K562 (cell line): ENCODE data around the gene PHF19. TPM values are rescaled to one million over a fixed set of nuclear protein-coding genes. Genes with fewer than 3 reads are reported as not detected.

Experiments used
- JUN ChIP-seq, 2 experiments: sonication (generic) in 1 of 2; formaldehyde crosslinking in 1 of 2; IDR thresholded peaks; 2 replicates each; pipeline versions ENCODE4 v1.6.1 to v1.8.0; 2012 to 2022; ENCODE audit warnings: borderline replicate concordance in 2 of 2, mild to moderate bottlenecking in 2 of 2, improper control_type of control experiment in 1 of 2, low read depth in 1 of 2, low read length in 1 of 2, missing genetic modification reagents in 1 of 2
- JUND ChIP-seq, 2 experiments: IDR thresholded peaks; 2 replicates in 1 of 2; 3 replicates in 1 of 2; pipeline ENCODE4 v1.6.1; 2011; ENCODE audit warnings: borderline replicate concordance in 2 of 2, low read depth in 2 of 2, low read length in 2 of 2, improper control_type of control experiment in 1 of 2, missing biosample characterization in 1 of 2, missing genetic modification characterization in 1 of 2, missing genetic modification reagents in 1 of 2
- KDM2B ChIP-seq: fragments of 250-450 bp; sonication (Bioruptor Pico); IDR thresholded peaks from 2 replicates; pipeline ENCODE4 v1.8.0; 2021; ENCODE audit warnings: mild to moderate bottlenecking, moderate library complexity
- NEUROD1 ChIP-seq: fragments of 150-350 bp; IDR thresholded peaks from 2 replicates; pipeline ENCODE4 v1.6.1; 2014; ENCODE audit warnings: borderline replicate concordance, low read length, low read depth; ENCODE audit not compliant: partially characterized antibody
- PCBP2 ChIP-seq: fragments of 200-400 bp; formaldehyde crosslinking; IDR thresholded peaks from 2 replicates; pipeline ENCODE4 v1.6.1; 2018; ENCODE audit warnings: low read length, low read depth, mild to moderate bottlenecking, moderate library complexity; ENCODE audit not compliant: poor library complexity, severe bottlenecking
- POLR2AphosphoS5 ChIP-seq: IDR thresholded peaks from 2 replicates; pipeline ENCODE4 v1.6.1; 2011; ENCODE audit warnings: mild to moderate bottlenecking, low read depth, low read length, moderate library complexity; ENCODE audit not compliant: control insufficient read depth, insufficient read depth
- RBM25 ChIP-seq: fragments of 200-400 bp; formaldehyde crosslinking; IDR thresholded peaks from 2 replicates; pipeline ENCODE4 v1.6.1; 2018; ENCODE audit warnings: low read length, low read depth, moderate library complexity; ENCODE audit not compliant: severe bottlenecking
- RCOR1 ChIP-seq, 2 experiments: IDR thresholded peaks; 2 replicates each; pipeline ENCODE4 v1.6.1; 2012; ENCODE audit warnings: low read depth in 2 of 2, low read length in 2 of 2, borderline replicate concordance in 1 of 2, improper control_type of control experiment in 1 of 2
- SMARCE1 ChIP-seq: fragments of 450-650 bp; IDR thresholded peaks from 2 replicates; pipeline ENCODE4 v1.7.1; 2016; ENCODE audit warnings: mild to moderate bottlenecking
- STAT5B ChIP-seq: fragments of 250-450 bp; sonication (Bioruptor Pico); IDR thresholded peaks from 2 replicates; pipeline ENCODE4 v1.8.0; 2021; ENCODE audit warnings: mild to moderate bottlenecking, inconsistent platforms
- ZFP30 ChIP-seq: fragments of 250-450 bp; sonication (Bioruptor Pico); IDR thresholded peaks from 2 replicates; pipeline ENCODE4 v1.8.0; 2022; ENCODE audit warnings: moderate library complexity, mild to moderate bottlenecking, inconsistent platforms, borderline replicate concordance
- ZNF253 ChIP-seq: fragments of 250-450 bp; sonication (Bioruptor Pico); conservative IDR thresholded peaks from 2 replicates; pipeline ENCODE4 v1.6.1; 2021; ENCODE audit warnings: mild to moderate bottlenecking
- polyA plus RNA-seq, 8 experiments: library from polyadenylated mRNA; depleted of rRNA in 4 of 8; stranded (reverse) in 5 of 8; unstranded in 3 of 8; fragments of >200 nt; fragmentation: Nextera tagmentation in 2 of 8; fragmentation: Illumina TruSeq in 1 of 8; extraction: Ambion mirVana in 2 of 8; extraction: Trizol in 1 of 8; gene quantifications; 2 replicates each; pipeline versions ENCODE4 v1.2.1 to v1.2.3, GENCODE V29; 2011 to 2014; ENCODE audit warnings: inconsistent platforms in 1 of 8, missing spikeins in 1 of 8
- total RNA-seq, 7 experiments: library from RNA; depleted of rRNA in 6 of 7; stranded (reverse); fragments of >200 nt in 6 of 7; fragmentation: Illumina TruSeq in 2 of 7; extraction: Trizol in 2 of 7; gene quantifications; 2 replicates each; pipeline versions ENCODE4 v1.2.1 to v1.2.3, GENCODE V29; 2011 to 2021; ENCODE audit warnings: low replicate concordance in 1 of 7
- TF ChIP-seq, protein P1 (sequence below): IDR thresholded peaks from 3 replicates; pipeline ENCODE4 v1.6.1; 2011; ENCODE audit warnings: borderline replicate concordance, mild to moderate bottlenecking; ENCODE audit not compliant: insufficient read length, insufficient read depth
- TF ChIP-seq, protein P2 (sequence below): sonication (generic); formaldehyde crosslinking; IDR thresholded peaks from 2 replicates; pipeline ENCODE4 v1.8.1; 2023; ENCODE audit warnings: mild to moderate bottlenecking, missing genetic modification reagents
- TF ChIP-seq, protein P3 (sequence below), 2 experiments: IDR thresholded peaks in 1 of 2; conservative IDR thresholded peaks in 1 of 2; 2 replicates each; pipeline ENCODE4 v1.6.1; 2016; ENCODE audit warnings: low read depth in 2 of 2, mild to moderate bottlenecking in 1 of 2, missing compliant biosample characterization in 1 of 2, missing genetic modification characterization in 1 of 2, moderate library complexity in 1 of 2

Gene PHF19
- total and polyA plus RNA-seq, 9 of the 15 experiments (the other 6 are each of a cell fraction or from before 2014, with no cell fraction given) = 95.8 to 403 (median 255) TPM

DNA sequence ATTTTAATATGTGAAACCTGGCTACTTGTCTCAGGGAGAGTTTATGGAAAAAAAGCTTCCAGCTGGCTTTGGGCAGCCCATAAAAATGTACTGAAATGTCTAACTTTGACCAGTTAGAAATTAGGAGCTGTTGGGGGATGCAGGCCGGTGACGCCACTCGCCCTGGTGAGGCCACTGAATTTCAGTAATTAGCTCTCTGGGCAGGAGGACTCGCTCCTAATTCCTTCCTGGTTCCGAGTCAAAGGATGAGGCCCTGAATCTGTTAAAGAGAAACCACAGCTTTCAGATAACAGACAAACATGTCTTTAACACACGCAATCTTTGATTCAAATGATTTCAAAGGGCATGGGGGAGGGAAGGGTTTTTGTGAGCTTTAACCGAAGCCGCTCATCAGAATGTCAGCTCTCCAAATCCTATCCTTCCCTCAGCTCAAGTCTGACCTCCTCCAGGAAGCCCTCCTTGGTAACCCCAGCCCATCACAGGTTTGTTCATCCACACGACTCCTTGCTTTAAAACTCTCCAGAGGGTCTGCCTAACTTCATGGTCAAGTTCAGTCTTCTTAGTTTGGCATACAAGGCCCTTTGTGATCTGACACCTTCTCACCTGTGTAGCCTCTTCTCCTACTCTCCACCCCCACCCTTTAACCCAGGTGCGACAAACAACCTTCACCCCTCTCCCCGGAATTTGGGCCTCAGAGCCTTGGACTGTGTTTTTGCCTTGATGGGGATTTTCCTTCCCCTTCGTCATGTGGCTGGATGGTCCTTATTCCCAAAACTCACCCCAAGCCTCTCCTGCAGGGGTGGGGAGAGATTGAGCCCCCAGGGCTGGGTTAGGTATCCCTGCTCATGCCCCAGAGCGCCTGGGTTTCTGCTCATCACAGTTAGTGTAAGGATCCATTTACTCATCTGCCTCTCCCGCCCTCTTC, 13.6 kb upstream of the PHF19 start (continued):
- TF ChIP-seq, protein P1, sequence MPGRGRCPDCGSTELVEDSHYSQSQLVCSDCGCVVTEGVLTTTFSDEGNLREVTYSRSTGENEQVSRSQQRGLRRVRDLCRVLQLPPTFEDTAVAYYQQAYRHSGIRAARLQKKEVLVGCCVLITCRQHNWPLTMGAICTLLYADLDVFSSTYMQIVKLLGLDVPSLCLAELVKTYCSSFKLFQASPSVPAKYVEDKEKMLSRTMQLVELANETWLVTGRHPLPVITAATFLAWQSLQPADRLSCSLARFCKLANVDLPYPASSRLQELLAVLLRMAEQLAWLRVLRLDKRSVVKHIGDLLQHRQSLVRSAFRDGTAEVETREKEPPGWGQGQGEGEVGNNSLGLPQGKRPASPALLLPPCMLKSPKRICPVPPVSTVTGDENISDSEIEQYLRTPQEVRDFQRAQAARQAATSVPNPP = no peak
- no peak for TF ChIP-seq ZNF253 (CRISPR knock-in tag)
- 0 out of 2 replicates have a peak, but pooled peaks have one; percentile 57 for TF ChIP-seq KDM2B (CRISPR knock-in tag)
- TF ChIP-seq RBM25 = peak; percentile 80
- TF ChIP-seq PCBP2 = no peak
- TF ChIP-seq, protein P2, sequence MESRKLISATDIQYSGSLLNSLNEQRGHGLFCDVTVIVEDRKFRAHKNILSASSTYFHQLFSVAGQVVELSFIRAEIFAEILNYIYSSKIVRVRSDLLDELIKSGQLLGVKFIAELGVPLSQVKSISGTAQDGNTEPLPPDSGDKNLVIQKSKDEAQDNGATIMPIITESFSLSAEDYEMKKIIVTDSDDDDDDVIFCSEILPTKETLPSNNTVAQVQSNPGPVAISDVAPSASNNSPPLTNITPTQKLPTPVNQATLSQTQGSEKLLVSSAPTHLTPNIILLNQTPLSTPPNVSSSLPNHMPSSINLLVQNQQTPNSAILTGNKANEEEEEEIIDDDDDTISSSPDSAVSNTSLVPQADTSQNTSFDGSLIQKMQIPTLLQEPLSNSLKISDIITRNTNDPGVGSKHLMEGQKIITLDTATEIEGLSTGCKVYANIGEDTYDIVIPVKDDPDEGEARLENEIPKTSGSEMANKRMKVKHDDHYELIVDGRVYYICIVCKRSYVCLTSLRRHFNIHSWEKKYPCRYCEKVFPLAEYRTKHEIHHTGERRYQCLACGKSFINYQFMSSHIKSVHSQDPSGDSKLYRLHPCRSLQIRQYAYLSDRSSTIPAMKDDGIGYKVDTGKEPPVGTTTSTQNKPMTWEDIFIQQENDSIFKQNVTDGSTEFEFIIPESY (CRISPR knock-in tag) = no peak
- no peak for TF ChIP-seq STAT5B
- no peak for TF ChIP-seq SMARCE1
- no peak for TF ChIP-seq POLR2AphosphoS5
- TF ChIP-seq NEUROD1 = no peak
- peak; percentile 37; the same call in 1 of the 2 replicates for TF ChIP-seq JUND (IDR thresholded peaks at IDR 0.05; ENCODE audit: borderline replicate concordance, low read depth, low read length)
- no peak for TF ChIP-seq JUND (tag; IDR thresholded peaks at IDR 0.05; ENCODE audit: borderline replicate concordance, low read depth, low read length)
- no peak for TF ChIP-seq ZFP30
- TF ChIP-seq, protein P3, sequence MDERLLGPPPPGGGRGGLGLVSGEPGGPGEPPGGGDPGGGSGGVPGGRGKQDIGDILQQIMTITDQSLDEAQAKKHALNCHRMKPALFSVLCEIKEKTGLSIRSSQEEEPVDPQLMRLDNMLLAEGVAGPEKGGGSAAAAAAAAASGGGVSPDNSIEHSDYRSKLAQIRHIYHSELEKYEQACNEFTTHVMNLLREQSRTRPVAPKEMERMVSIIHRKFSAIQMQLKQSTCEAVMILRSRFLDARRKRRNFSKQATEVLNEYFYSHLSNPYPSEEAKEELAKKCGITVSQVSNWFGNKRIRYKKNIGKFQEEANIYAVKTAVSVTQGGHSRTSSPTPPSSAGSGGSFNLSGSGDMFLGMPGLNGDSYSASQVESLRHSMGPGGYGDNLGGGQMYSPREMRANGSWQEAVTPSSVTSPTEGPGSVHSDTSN (CRISPR knock-in tag; IDR thresholded peaks at IDR 0.05; ENCODE audit: low read depth) = no peak
- TF ChIP-seq, protein P3 (tag; conservative IDR thresholded peaks at IDR 0.05; ENCODE audit: low read depth) = no peak
- TF ChIP-seq RCOR1 (IDR thresholded peaks at IDR 0.05; ENCODE audit: borderline replicate concordance in 1 of 2, low read depth in 2 of 2, low read length in 2 of 2) = peak in 1 of 2 experiments; percentile 97; a peak in 2 of 4 replicates
- TF ChIP-seq JUN (IDR thresholded peaks at IDR 0.05; ENCODE audit: borderline replicate concordance, low read depth, low read length) = peak; percentile 50; the same call in 1 of the 2 replicates
- TF ChIP-seq JUN (CRISPR knock-in tag; IDR thresholded peaks at IDR 0.05; ENCODE audit: borderline replicate concordance) = no peak
